ENCODE results near the gene SPHK2. TPM values are rescaled to one million over a fixed set of nuclear protein-coding genes. Genes with fewer than 3 reads are reported as not detected.
"Not testable (repeated sequence)": the region's sequence is repeated elsewhere in the genome, so short reads cannot be mapped to it uniquely, and the experiment has no call there.

SPHK2 gene
- total RNA-seq, 1 donor from 2014 or later = 6.9 TPM

DNA sequence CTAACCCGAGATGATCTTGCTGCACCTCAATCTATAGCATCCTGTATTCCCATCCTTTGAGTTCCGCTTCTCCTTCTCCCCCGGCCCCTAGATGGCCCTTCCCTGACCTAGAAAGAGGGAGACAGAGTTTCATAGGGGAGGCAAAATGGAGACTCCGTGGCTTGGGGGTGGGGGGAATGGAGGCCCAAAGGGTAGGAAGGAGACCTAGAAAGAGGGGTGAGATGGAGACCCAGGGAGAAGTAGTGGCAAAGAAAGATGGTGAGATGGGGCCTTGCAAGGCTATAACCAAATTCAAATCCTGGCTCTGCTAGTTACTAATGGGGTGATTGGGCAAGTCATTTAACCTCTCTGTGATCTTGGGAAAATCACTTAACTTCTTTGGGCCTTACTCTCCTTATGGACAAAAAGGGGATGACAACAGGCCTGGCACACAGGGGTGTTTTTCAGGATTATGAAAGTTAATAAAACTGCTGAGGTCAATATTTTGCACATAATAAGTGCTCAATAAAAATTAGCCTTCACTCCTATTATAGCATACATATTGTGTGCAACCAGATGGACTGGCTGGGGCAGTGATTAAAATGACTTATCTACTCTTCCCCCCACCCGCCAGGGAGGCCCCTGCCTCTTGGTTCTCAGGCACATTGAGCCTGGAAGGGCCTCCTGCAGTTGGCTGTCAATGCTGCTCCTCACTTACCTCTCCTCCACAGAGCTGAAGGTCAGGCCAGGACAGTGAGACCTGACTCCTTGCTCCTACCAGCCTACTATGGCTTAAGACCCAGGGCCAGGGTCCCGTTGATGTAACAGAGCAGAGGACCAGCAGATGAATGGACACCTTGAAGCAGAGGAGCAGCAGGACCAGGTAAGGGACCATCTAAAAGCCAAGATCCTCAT lies 633 bp downstream of the SPHK2 start:
- DNase-seq (ENCODE audit: low spot score in 2 of 2) = no peak
- no peak for FAIRE-seq

DNA sequence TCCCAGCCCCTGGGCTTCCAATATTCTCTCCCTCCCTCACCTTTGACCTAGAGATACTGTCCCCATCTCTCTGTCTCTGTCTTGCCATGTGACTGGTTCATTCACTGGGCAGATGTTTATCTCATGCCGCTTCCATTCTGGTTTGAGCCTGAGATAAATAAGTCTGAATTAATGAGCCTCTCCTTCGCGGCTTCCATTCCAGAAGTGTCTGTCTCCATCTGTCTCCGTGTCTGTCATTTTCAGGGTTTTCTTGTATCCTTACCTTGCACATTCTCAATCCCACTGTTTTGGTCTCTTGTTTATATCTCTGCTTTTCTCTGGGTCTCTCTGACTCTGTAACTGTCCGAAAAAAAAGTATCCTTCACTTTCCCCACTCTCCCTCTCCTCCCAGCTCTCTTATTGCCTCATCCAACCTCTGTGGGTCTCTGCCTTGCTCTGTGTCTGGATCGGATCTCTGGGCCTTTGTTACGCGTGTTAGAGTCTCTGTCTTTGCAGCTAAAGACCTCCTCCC lies 4.3 kb downstream of the SPHK2 start:
- no peak for DNase-seq (ENCODE audit: low spot score in 2 of 2)
- FAIRE-seq = no peak

- no peak for FAIRE-seq
- DNase-seq (ENCODE audit: low spot score in 2 of 2) = peak; percentile 91 to 95
These were observed 4.8 kb downstream of the SPHK2 start for GRCh38 chr19:48624067-48624594.

DNA sequence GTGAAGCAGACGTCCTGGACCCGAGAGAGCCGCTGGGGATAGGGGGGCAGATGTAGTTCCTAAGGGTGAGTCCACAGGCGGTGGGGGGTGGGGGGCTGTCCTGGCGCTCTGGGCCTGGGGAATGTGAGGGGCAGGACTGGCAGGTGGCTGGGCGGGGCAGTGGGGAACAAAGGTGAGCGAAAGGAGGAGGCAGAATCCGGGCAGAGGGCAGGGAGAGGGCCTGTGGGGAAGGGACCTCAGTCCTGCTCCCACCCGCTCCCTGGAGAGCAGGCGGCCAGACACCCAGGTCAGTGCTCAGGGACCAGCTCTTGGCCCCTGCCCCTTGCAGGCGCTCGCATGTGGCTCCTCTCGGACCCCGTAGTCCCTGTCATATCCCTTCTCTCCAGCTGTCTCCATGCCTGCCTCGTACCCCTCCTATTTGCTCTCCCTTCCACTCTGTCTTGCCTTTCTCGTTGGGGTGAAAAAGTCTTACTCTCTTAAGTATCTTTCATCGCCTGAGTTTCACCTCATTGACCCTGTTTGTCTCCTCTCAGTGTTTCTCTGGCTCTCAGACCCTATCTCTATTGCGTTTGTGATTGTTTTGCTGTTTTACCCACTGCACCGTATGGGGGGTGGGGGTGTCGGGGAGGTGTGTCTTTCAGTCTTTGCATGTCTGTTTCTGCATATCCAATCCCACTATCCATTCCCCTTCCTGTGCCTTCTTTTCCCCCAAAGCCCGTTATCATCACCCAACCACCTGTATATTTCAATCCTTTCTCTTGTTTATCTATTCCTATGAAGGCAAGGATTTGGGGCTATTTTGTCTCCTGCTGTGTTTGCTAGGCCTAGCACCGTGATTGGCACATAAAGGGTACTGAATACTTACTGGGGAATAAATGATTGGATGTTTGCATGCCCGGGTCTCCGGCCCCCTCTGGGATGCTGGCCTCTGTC lies 5.8 kb downstream of the SPHK2 start:
- FAIRE-seq = no peak
- no peak for DNase-seq (ENCODE audit: low spot score in 2 of 2)

DNA sequence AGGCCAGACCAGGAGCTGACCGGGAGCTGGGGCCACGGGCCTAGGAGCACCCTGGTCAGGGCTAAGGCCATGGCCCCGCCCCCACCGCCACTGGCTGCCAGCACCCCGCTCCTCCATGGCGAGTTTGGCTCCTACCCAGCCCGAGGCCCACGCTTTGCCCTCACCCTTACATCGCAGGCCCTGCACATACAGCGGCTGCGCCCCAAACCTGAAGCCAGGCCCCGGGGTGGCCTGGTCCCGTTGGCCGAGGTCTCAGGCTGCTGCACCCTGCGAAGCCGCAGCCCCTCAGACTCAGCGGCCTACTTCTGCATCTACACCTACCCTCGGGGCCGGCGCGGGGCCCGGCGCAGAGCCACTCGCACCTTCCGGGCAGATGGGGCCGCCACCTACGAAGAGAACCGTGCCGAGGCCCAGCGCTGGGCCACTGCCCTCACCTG lies 6.6 kb downstream of the SPHK2 start:
- DNase-seq (ENCODE audit: low spot score in 2 of 2) (no peak), FAIRE-seq (no peak)

DNA sequence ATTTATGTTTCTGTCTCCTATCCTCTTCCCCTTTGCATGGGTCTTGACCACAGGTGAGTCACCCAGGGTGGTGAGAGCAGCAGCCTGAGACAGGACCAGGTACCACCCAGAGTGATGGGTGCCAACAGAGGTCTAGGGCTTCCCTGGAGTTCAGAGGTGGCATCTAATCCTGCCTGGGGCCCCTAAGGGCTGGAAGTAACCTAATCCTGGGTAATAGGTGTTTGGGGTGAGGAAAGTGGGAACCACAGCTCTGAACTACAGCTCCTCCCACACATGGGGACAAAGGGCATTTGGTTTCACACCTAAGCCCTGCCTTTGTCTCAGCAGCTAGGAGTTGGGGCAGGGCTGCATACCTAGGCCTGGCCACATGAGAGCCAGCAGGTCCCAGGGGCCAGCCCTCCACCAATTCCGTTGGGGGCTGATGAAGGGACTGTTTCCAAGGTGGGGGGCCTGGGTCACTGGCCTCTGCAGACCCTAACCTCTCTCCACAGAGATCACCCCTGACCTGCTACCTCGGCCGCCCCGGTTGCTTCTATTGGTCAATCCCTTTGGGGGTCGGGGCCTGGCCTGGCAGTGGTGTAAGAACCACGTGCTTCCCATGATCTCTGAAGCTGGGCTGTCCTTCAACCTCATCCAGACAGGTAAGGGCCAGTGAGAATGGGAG lies 8.0 kb downstream of the SPHK2 start:
- DNase-seq (ENCODE audit: low spot score in 2 of 2) (no peak), FAIRE-seq (no peak)

DNA sequence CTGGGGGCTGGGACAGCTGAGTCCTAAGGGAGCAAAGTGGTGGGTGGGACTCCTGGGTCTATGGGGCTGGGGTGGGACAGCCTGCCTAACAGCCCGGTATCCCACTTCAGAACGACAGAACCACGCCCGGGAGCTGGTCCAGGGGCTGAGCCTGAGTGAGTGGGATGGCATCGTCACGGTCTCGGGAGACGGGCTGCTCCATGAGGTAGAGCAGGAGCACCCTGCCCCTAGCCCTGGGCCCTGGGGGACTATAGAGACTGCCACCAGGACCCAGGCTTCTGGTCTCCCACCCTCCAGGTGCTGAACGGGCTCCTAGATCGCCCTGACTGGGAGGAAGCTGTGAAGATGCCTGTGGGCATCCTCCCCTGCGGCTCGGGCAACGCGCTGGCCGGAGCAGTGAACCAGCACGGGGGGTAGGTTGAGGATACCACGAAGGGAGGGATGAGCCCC lies 8.6 kb downstream of the SPHK2 start:
- FAIRE-seq = no peak

GRCh38 chr19:48628486-48629296 lies 9.4 kb downstream of the SPHK2 start:
- FAIRE-seq (no peak), DNase-seq (ENCODE audit: low spot score in 2 of 2) (no peak)

More for the DNA sequence above, 8.6 kb downstream of the SPHK2 start:
- DNase-seq (ENCODE audit: low spot score in 2 of 2) = no peak

- no peak for FAIRE-seq
- no peak for DNase-seq (ENCODE audit: low spot score in 2 of 2)
These were observed 9.9 kb downstream of the SPHK2 start for GRCh38 chr19:48629297-48629598.

DNA sequence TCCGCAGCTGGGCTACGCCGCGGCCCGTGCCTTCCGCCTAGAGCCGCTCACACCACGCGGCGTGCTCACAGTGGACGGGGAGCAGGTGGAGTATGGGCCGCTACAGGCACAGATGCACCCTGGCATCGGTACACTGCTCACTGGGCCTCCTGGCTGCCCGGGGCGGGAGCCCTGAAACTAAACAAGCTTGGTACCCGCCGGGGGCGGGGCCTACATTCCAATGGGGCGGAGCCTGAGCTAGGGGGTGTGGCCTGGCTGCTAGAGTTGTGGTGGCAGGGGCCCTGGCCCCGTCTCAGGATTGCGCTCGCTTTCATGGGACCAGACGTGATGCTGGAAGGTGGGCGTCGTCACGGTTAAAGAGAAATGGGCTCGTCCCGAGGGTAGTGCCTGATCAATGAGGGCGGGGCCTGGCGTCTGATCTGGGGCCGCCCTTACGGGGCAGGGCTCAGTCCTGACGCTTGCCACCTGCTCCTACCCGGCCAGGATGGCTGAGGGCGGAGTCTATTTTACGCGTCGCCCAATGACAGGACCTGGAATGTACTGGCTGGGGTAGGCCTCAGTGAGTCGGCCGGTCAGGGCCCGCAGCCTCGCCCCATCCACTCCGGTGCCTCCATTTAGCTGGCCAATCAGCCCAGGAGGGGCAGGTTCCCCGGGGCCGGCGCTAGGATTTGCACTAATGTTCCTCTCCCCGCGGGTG lies 10.4 kb downstream of the SPHK2 start:
- peak in 1 of 2 donors; percentile 63 for DNase-seq (ENCODE audit: low spot score in 2 of 2)
- no peak for FAIRE-seq

- no peak for DNase-seq (ENCODE audit: low spot score in 2 of 2)
- FAIRE-seq = no peak
These were observed 11.2 kb downstream of the SPHK2 start for GRCh38 chr19:48630296-48631063.

DNA sequence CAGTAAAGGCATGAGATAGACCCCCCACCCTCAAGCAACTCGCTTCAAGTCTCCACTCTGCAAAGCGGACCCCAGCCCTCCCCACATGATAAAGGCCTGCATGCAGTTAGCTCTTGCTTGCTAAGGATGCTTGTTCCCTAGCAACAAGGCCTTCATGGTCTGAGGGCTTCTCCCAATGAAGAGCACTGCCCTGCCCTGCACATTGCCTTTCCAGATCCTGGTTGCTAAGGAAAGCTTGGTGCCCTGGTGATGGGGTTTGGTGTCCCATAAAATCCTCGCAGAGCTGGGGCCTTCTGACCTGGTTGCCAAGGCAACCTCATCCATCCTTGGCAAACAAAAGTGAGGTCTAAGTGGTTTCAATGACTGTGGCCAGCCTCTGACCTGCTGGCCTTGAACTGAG lies 11.9 kb downstream of the SPHK2 start:
- DNase-seq (ENCODE audit: low spot score in 2 of 2) (no peak), FAIRE-seq (no peak)

DNA sequence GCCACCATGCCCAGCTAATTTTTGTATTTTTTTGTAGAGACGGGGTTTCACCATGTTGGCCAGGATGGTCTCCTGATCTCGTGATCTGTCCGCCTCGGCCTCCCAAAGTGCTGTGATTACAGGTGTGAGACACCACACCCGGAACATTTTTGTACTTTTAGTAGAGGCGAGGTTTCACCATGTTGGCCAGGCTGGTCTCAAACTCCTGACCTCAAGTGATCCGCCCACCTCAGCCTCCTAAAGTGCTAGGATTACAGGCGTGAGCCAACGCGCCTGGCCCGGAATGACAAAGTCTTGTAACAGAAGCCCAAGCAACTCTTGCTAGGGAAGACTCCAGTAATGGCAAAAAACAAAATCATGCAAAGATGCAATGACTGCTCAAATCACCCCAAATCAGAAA lies 13.0 kb downstream of the SPHK2 start:
- not testable (repeated sequence) for DNase-seq (ENCODE audit: low spot score in 2 of 2); FAIRE-seq

- no peak for FAIRE-seq
- DNase-seq (ENCODE audit: low spot score in 2 of 2) = no peak
These were observed 13.4 kb downstream of the SPHK2 start for GRCh38 chr19:48632692-48633147.

GRCh38 chr19:48633148-48634035 lies 14.1 kb downstream of the SPHK2 start:
- DNase-seq (ENCODE audit: low spot score in 2 of 2) = no peak
- FAIRE-seq = no peak

DNA sequence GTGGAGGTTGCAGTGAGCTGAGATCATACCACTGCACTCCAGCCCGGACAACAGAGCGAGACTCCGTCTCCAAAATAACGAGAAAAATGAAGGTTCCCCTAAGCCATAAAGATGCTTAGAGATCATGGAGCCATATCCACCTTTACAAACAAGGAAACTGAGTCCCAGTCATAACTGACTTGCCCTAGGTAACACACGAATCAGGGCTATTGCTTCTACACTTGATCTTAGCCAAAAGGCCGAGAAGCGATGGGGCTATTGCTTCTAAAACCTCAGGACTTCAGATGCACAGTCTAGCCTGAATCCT lies 14.7 kb downstream of the SPHK2 start:
- FAIRE-seq = no peak

More for the DNA sequence above, 14.7 kb downstream of the SPHK2 start:
- DNase-seq (ENCODE audit: low spot score in 2 of 2) = no peak

Data from frontal cortex (tissue), 4 donors.